GM19452 (cell line): ENCODE results near the gene ADAR.

Experiments used
- ATAC-seq: cut with Tn5 transposase; IDR thresholded peaks from one replicate; pipeline ENCODE4 v1.9.1; 2021; ENCODE audit not compliant: unreplicated experiment

The ADAR gene

GRCh38 chr1:154619181-154619948 is 11.4 kb upstream of the ADAR start:
- ATAC-seq = no peak

GRCh38 chr1:154616659-154617345 is 8.8 kb upstream of the ADAR start:
- ATAC-seq = no peak

DNA sequence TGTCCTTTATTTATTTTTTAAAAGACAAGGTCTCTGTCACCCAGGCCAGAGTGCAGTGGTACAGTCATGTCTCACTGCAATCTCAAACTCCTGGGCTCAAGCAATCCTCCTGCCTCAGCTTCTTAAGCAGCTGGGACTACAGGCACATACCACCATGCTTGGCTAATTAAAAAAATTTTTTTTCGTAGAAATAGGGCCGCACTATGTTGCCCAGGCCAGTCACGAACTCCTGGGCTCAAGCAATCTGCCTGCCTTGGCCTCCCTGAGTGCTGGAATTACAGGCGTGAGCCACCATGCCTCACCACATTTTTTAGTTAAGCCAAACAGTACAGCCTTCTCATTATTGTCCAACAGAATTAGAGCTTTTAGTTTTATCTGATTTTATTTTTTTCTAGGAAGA is 7.4 kb upstream of the ADAR start:
- ATAC-seq = no peak

GRCh38 chr1:154614901-154615300 is 6.9 kb upstream of the ADAR start:
- ATAC-seq = no peak

GRCh38 chr1:154614247-154614646 is 6.3 kb upstream of the ADAR start:
- ATAC-seq = no peak

GRCh38 chr1:154611150-154611862 is 3.3 kb upstream of the ADAR start:
- ATAC-seq = no peak

GRCh38 chr1:154609398-154610380 is 1.7 kb upstream of the ADAR start:
- ATAC-seq = no peak

- ATAC-seq = no peak
Observed at GRCh38 chr1:154608397-154609270, 648 bp upstream of the ADAR start.

GRCh38 chr1:154607106-154607608 is 829 bp downstream of the ADAR start:
- no peak for ATAC-seq

GRCh38 chr1:154605534-154605933 is 2.5 kb downstream of the ADAR start:
- no peak for ATAC-seq

- no peak for ATAC-seq
Observed at GRCh38 chr1:154603317-154603716, 4.7 kb downstream of the ADAR start.

GRCh38 chr1:154599658-154600057 is 8.3 kb downstream of the ADAR start:
- no peak for ATAC-seq

DNA sequence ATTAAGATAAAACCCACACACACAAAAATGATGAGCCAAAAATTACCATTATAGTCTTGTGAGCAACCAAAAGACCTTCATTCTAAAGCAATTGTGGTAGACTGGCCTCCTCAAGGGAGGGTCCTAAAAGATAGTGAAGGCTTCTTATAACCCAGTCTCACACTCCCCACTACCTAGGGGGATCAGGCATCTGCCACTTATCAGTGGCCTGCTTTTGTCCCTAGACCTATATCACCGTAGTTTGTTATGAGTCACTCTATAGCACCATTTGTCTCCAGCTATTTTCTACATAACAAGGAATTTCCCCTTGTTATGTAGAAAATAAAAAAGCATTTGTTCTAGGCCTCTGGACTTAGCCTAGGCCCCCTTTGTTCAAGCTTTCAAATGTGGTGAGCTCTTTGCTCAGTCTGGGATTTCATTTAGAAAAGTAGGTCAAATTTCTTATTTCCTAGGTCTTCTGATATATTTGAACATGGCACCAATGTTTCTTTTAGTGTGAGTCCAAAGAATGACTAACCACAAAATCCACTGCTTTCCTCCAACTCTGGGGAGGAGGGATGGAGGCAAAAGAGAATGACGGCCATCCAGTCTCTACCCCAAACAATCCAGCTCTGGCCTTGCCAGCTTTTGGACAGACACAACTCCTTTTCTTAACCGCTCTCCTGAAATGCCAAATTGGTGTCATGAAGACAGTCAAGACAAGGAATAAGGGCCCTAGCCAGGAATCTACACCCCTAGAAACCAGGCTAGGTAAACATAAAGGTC is 8.9 kb downstream of the ADAR start:
- ATAC-seq = no peak

DNA sequence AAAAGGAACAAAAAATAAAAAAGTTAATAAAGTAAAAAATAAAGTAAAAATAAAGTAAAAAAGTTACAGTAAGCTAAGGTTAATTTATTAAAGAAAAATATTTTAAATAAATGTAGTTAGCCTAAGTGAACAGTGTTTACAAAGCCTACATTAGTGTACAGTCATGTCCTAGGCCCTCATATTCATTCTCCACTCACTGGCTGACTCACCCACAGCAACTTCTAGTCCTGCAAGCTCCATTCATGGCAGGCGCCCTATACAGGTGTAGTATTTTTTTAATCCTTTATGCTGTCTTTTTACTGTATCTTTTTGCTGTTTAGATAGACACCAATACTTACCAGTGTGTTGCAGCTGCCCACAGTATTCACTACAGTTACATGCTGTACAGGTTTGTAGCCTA is 12.4 kb downstream of the ADAR start:
- no peak for ATAC-seq

GRCh38 chr1:154594811-154595210 is 13.2 kb downstream of the ADAR start:
- no peak for ATAC-seq

- ATAC-seq = no peak
Observed at GRCh38 chr1:154593390-154593789, 14.6 kb downstream of the ADAR start.

DNA sequence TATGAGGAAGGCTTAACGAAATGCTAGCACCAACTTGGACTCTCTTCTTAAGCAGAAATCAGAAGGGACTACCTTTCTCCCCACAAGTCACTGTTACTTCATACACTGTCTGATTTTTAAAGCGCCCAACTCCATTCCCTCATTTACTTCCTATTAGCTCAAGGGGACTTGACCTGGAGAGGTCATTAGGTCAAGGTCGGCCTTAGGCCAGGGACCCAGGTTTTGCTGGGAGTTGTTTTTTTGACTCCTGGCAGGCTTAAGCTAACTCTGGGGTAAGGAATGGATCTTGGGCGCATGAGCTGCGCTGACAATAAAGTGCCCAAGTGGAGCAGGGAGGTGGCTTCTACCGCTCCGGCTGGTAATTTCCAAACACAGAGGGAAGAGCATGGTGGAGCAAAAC is 16.8 kb downstream of the ADAR start:
- no peak for ATAC-seq

DNA sequence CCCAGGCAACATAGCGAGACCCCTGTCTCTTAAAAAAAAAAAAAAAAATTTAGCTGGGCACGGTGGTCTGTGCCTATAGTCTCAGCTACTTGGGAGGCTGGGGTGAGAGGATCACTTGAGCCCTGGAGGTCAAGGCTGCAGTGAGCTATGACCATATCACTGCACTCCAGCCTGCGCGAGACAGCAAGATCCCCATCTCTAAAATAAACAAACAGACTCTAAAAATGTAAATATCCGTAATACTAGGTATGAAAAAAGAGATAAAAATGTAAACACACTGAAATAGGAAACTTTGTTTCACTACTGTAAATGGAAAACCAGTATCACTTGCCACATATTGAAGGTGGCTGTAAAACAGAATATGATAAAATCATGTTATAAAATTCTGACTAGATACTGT is 17.2 kb downstream of the ADAR start:
- ATAC-seq = no peak

GRCh38 chr1:154589780-154590179 is 18.2 kb downstream of the ADAR start:
- ATAC-seq = no peak
